ENCODE results near the gene TPMT.
"Not testable (repeated sequence)": the region's sequence is repeated elsewhere in the genome, so short reads cannot be mapped to it uniquely, and the experiment has no call there.

The TPMT gene

GRCh38 chr6:18155150-18155863 is 430 bp upstream of the TPMT start, which contains the start of gene KDM1B:
Gene KDM1B, plus strand, starts transcription at chr6:18155422. Its CDS starts 4,474 bp downstream, at chr6:18159896.
- peak; percentile 98 for DNase-seq

GRCh38 chr6:18153311-18153703 is 1.6 kb downstream of the TPMT start:
- DNase-seq: no peak

DNA sequence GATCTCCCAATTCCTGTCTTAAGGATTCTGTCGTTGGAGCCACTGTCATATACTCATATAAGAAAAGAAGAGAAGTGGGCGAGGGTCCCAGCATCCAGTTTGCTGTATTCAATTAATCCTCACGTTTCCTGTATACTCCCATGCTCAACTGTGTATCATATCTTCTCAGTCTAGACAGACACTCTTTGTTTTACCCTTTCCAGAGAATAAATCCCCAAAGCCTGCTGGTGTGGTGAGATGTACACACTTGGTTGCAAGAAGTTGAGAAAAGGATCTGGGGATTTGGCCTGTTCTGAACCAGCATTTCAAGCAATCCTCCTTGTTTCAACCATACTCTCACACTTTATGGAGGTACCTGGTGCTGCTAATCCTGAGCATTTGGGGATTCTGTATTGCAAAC is 3.1 kb downstream of the TPMT start:
- DNase-seq: no peak

GRCh38 chr6:18151391-18151790 is 3.5 kb downstream of the TPMT start:
- not testable (repeated sequence) for DNase-seq

DNA sequence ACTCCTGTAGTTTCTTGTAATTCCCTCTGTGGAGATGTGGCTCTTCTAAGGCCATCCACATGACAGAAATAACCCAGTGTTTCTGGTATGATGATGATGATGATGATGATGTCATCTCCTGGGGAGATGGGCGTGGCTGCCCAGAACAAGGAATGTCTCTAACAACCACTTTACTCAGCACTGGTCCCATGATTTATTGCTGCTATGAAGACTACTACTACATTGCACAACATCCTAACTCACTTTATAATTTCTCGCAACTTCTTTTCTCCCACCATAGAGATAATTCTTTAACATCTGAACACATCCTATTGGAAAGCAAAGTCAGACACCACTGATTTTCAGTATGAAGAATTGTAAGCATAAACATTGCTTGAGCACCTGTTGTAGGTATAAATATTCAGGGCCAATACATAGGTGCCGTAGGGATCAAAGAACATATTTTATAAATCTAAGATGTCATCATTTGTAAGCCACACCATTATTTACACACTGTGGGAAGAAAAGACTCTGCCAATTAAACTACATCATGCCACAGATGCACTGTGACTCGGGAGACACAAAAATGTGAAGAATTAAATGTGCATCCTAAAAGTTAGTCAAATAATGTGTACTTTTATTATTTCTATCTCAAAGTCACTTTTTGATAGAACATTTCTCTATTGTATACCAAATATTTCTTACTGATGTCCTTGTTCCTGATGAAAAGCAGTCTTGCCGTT is 6.4 kb downstream of the TPMT start:
- no peak for DNase-seq

DNA sequence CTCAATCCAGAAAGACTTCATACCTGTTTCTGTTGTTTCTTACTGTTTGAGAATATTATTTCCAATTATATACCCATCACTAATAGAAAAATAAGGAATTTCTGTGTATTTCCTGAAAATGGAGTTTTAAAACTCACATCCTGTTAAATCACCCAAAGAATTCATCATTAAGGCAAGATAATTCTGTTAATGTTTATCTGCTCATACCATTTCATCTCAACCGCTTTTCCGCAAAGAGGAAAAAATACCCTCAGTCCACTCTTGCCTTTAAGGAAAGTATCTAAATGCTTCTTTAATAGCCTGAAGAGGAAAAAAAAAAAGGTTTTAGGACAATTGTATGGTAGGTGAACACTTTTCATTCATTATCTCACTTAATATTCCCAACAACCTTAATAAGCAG is 7.3 kb downstream of the TPMT start:
- DNase-seq: no peak

DNA sequence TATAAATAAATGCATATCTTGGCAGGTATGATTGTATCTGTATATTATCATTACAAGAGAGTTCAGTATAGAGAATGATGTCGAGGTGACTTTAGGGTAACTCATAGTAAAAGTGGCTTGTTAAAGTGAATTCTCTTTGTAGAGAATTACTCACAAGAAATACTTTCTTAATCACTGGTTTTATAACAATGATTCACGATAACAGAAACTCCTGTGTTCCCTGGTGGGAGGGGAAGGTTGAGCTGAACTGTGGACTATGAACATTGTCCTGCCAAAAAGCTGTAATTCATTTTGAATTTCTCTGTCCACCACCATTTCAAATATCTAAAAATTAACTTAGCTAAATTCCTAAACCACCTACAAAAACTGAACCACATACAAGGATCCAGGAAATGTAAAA is 7.7 kb downstream of the TPMT start:
- no peak for DNase-seq

- no peak for DNase-seq
Measured at GRCh38 chr6:18142591-18142861, 12.4 kb downstream of the TPMT start.

DNA sequence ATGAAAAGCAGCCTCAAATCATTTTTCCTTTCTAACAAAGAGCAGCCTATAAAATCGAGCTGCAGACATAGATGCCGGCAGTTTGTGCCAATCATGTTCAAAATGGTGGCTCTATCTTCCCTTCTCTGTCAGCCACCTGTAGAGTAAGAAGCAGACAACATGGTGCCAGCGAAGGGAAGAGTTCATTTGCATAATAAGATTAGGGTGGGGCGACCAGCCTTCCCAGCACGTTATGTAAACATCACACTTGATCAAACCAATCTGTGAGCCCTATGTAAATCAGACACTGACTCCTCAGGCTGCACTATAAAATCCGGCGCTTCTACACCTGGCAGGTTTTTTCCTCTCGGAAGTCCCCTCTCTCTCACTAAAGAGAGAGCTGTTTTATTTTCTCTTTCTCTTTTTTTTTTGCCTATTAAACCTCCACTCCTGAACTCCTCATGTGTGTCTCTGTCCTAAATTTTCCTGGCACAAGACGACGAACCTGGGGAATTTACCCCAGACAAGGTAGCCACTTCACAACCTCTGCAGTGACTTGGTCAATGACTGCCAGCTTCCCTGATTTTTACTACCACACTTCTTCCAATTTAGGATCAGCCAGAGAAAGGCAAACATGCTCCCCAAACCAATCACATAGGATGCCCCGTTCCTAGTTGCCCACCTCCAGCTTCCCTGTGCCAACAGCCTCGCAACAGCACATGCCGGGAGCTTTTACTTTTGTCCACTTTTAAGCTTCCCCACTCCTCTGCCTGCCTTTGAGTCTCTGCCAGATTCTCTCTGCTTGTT is 12.9 kb downstream of the TPMT start:
- no peak for DNase-seq

GRCh38 chr6:18139935-18140621 is 14.8 kb downstream of the TPMT start:
- no peak for DNase-seq

DNA sequence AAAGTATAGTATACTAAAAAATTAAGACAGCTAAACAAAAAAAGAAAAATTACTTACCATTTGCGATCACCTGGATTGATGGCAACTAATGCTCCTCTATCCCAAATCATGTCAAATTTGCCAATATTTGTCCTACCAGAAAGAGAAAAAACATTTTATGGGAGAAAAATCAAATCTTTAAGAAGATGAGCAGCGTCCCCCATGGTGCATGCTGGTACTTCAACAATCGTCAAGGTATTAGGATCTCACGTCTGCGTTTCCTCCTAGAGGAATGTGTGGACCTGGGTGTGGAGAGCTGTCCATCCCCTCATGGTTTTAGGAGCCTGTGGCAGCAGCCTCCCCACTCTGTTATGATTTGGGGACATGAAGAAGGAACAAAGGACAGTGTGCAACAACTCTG is 16.0 kb downstream of the TPMT start:
- no peak for DNase-seq

DNA sequence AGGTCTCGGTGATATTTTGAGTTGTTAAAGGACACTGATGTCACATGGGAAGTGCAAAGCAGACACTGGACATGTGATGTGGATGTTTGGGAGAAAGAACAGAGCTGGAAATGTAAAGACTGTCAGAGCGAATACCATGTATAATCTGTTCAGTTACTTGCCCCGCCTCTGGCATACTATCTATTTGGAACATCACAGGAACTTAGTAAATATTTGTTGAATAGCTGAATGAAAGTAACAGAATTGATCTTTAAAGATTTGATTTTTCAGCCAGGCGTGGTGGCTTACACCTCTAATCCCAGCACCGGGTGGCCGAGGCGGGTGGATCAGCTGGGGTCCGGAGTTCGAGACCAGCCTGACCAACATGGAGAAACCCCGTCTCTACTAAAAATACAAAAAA is 18.6 kb downstream of the TPMT start:
- no peak for DNase-seq

DNA sequence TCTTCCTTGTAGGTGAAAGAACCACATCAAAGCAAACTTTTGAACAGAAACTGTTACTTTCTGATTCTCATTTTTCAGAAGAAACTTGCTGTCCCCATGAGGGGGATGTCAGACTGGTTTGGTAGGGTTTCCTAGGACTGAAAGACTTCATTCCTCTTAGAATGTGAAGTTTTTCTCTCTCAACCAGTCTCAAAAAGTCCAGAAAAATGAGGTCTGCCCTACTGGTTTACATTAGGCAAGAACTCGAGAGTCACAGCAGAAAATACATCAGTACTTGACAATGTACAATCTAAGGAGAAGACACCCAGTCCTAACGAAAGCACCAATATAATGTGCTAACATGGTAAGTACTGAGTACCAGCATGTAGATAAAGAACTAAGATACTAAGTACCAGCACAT is 19.7 kb downstream of the TPMT start:
- DNase-seq: no peak

GRCh38 chr6:18132346-18132745 is 22.5 kb downstream of the TPMT start:
- DNase-seq: no peak

GRCh38 chr6:18126121-18126520 is 28.8 kb downstream of the TPMT start:
- no peak for DNase-seq

- DNase-seq: peak; percentile 73
Measured at GRCh38 chr6:18122128-18123093, 32.5 kb downstream of the TPMT start, which contains the start of gene NHLRC1. Gene NHLRC1, minus strand, starts transcription at chr6:18122677. Its CDS starts 71 bp downstream, at chr6:18122606.

GRCh38 chr6:18121580-18122127 is 33.2 kb downstream of the TPMT start:
- DNase-seq: no peak

DNA sequence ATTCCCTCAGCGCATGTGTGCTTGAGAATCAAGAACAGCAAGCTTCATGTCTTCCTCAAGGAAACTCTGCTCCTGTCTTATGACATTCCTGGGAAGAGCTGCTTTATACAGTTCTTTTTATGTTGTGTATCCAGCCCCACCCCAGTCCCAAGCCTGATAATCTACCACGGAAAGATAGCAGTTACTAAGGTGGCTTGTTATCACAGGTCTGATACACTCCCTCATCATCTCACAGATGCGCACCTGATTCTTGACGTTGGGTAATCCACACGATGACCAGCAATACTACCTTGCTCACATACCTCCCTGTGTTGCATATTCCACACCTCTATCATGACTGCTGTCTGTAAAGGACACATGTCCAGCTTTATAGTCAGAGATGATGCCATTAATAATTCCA is 35.6 kb downstream of the TPMT start:
- no peak for DNase-seq

GRCh38 chr6:18118330-18118729 is 36.5 kb downstream of the TPMT start:
- no peak for DNase-seq

- DNase-seq: no peak
Measured at GRCh38 chr6:18117136-18117535, 37.7 kb downstream of the TPMT start.

- DNase-seq: no peak
Measured at GRCh38 chr6:18115356-18115755, 39.5 kb downstream of the TPMT start.

DNA sequence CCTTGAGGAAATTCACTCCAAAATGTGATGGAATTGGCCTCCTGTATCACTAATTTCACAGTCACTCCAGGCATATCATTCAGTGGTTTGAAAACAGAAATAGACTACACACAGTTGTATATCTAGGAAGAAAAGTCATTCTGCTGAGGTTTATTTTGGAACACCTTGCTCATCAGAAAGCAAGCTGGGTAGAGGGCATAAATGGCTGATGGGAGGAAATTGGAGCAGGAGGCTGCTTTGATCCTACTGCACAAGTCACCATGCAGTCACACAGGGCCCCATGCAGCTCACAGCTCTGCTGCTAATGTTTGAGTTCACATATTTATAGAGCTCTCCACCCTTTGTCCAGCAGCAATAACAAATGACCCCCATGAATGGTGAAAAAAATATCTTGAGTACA is 44.7 kb downstream of the TPMT start:
- DNase-seq: no peak

Data from CD4-positive, alpha-beta T cell treated with Interleukin-6 for 4 hours (primary cell).